GM21360 (cell line): Measurements from ENCODE around the gene CHD5.
"Not testable (repeated sequence)": the region's sequence is repeated elsewhere in the genome, so short reads cannot be mapped to it uniquely, and the experiment has no call there.

Source experiments
- ATAC-seq: cut with Tn5 transposase; IDR thresholded peaks from one replicate; pipeline ENCODE4 v1.9.1; 2021; ENCODE audit warnings: mild to moderate bottlenecking, moderate library complexity; ENCODE audit not compliant: unreplicated experiment

Gene CHD5

DNA sequence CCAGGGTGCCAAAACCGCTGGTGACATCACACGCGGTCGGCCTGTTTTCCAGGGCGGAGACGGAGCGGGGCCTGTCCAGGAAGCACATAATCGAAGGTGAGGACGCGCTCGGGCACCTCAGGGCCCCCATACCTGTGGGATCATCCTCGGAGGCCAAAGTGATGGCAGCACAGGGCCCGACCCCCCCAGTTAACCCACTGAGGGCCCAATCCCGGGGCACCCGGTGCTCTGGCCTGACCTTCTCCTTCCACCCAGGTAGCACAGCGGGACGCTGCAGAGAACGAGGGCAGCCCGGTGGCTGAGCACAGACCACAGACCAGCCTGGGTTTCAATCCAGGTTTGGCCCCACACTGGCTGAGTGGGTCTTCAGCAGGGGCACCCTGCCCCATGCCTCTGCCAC is 91.2 kb downstream of the CHD5 start:
- no peak for ATAC-seq

DNA sequence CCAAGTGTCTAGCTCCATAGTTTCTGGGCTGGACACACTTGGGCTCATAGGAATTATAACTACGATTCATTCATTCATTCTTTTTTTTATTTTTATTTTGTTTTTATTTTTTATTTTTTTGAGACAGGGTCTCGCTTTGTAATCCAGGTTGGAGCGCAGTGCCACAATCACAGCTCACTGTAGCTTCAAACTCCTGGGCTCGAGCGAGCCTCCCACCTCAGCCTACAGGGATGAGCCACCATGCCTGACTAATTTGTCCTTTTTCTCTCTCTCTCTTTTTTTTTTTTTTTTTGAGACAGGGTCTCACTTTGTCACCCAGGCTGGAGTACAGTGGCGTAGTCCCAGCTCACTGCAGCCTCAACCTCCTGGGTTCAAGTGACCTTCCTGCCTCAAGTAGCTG is 92.2 kb downstream of the CHD5 start:
- ATAC-seq, result no peak

DNA sequence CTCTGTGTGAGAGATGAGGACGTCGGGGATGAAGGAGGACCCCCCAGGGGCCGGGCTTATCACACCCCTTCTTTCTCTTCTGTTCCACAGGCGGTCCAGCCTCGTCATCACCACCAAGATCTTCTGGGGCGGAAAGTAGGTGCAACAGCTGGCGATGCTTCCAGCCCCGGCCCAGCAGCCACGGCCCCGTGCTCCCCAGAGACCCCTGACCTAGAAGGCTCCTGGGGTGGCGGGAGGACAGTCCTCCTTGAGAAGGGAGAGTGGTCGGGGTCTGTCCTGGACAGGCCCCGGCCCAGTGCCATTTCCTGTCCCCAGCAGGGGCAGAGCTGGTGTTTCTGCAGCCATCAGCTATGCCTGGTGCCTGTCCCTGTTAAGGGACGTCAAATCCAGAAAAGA is 92.7 kb downstream of the CHD5 start:
- no peak for ATAC-seq

DNA sequence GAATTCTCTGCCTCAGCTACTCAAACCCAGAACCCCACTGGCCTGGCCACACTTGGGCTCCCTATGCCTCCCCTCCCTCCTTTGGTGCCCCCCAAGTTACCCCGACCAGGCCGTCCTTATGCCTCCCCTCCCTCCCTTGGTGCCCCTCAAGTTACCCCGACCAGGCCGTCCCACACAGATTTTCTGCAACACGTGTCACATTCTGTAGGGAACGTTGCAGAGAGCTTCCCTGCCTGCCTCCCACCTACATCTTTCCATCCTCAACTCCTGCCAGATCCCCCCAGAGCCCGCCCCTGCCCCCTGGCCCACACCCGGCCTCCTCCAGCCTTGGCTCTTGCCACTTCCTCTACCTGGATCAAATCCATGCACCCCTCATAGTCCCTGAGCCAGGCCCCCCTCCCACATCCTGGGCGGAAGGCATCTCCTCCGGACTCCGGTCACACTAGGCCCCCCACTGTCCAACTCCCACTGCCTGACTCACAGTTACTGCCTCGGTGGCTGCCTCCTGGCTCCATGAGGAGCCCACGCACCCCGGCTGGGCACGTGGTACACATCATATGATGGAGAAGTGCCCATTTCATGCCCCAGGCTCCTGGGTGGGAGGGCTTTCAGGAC is 93.3 kb downstream of the CHD5 start:
- no peak for ATAC-seq

DNA sequence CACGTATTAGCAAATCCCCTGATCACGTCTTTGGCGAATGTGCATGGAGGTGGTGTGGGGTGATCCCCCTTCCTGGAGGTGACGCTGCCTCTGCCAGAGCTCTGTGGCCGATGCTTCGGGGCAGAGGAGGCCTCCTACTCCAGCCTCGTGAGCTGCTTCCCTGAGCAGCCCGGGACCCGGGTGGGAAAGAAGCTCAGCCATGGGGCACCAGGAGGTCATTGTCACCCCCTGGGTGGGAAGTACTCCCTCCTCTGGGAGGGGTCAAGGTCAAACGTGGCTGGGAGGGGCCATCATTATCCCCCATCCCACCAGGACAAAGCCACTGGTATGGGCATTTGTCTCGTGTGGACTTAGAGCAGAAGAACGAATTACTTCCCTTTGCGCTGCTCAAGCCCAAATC is 93.8 kb downstream of the CHD5 start:
- no peak for ATAC-seq

DNA sequence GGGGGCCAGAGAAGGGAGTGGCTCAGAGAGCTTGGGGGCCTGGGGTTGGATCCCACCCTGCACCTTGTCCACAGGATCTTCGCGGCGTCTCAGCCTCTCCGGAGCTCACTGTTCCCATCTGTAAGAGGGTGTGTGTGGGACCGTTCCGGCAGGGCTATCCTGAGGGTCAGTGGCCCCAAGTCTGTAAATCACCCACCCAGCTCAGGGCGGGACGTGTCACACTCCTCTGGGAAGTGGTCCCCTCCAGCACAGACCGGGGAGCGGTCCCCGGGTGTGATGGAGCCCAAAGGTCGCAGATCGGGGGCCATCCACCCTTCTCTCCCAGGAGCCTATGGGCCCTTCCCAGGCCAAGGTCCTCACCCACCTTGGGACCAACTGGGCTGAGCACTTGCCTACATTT is 94.5 kb downstream of the CHD5 start:
- no peak for ATAC-seq

DNA sequence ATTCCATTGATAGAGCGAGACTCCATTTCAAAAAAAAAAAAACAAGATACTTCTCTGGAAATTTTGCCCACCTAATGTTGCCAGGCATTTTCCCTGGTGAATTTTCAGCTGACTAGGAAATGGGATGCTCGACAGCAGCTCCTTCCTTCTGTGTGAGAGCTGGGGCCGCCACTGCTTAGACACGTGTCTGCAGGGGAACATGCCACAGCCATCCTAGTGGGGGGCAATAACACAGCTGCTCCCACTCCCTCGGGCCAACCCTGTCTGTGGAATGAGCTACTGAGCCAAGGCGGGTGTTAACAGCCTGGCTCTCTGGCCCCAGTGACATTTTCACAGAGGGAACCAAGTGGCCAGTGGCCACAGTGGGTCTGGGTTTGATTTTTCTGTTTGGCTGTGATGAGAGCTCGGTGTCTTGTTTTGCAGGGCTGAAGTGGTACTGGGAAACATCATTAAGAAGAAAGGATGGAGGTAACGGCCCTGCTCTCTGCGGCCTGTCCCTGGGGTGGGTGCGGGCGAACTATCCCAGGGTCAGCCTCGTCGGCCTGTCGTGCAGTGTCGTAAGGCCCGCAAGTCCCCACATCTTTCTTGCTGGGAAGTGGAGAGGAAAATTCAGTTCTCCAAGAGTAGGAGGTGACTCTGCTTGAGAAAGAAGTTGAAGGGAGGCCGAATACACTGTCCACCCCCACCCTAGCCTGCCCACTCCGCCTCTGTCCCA is 95.2 kb downstream of the CHD5 start:
- ATAC-seq, result no peak

DNA sequence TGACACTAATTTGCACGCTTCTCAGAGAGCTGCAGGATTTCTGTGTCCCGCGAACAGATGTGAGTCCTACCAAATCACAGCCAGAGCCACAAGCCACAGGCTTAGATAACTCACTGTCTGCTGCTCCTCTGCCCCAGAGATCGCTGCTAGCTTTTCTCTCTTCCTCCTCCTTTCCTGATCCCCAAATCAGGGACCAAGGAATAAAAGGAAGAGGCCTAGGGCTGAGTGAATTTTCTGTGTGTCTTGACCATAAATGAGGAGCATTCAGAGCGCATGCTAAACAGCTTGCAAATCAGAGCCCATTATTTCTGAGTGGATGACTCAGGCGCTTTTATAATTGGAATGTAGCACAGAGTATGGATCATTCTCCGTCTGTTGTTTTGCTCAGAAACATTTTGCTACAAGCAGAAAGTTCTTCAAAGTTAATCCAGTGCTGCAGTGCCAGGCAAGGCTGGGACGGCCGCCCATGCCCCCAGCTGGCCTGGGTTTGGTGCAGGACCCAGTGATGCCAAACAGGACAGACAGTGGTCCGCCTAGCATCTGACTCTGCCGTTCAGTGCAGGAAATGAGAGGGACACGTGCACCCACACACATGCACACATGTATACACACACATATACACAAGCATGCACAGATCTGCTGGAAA is 96.2 kb downstream of the CHD5 start:
- ATAC-seq, result no peak

DNA sequence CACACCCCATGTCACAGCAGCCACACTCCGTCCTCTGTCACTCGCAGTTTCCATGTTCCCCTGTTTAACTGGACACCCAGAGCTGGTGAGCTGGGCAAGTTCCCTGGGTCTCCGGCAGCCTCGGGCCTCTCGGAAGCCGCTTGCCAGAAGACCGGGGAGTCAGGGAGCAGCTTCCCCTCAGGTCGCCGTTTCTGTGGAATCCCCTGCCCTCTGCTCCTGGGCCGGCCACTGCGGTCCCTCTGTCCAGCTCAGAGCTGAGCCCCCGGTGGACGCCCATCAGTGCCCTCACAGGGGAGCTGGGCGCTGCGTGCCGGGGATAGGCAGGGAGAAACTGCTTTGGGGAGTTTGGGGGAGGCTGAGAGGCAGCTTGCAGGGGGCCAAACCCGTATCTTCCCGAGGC is 96.7 kb downstream of the CHD5 start:
- no peak for ATAC-seq

DNA sequence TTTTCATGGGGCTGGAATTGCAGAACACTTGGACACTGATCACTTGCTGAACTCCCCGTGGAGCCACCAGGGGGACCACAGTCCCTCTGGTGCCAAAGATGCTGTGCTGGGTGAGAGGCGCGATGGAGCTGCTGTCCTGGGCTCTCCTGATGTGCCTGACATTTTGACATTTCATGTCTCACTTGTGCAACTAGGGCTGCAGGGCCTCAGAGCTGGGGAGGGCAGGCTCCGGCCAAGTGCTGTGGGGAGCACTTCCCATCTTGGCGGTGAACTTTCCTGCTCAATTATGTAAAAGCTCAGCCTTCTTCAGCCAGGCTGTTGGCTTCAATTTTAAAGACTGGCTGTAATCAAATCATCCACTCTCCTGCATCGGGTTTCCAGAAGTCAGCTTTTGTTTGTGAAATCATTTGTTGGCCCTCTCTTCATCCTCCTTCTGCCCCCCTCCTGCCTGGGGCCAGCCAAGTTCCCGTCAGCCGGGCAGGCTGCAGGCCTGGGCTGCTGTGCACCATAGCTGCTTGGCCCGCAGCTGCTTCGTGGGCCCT is 97.6 kb downstream of the CHD5 start:
- ATAC-seq, result no peak

DNA sequence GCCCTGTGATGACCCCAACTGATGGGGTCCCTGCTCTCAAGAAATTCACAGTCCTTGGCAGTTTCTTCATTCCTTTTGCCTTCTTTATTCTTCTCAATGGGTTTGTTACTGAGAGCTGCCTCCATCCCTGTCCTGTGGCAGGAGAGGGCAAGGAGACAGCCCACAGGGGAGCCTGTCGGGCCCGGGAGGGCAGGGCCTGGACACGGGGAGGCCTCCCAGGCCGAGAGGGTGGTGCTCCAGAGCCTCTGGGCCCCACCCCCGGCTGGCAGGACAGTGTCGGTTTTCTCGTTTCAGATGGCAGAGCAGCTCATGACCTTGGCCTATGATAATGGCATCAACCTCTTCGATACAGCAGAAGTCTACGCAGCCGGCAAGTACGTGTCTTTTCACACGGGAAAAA is 98.2 kb downstream of the CHD5 start:
- ATAC-seq, result no peak

DNA sequence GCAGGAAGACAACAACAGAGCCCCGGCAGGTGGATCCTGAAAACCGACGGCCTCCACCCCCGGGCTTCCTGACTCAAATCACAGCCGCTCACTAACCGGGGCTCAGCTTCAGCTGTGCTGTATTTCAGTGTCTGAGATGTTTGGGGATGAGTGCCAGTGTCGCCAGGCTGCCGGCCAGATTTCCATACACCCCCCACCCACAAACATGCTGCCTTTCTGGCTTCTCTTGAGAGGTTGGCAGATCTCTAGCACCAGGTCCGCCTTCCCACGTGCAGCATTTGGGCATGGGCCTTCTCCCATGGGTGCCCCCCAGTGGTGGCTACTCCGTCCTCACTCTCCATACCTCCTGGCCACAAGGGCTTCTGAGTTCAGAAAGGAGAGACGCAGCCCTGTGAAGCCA is 99.7 kb downstream of the CHD5 start:
- no peak for ATAC-seq

DNA sequence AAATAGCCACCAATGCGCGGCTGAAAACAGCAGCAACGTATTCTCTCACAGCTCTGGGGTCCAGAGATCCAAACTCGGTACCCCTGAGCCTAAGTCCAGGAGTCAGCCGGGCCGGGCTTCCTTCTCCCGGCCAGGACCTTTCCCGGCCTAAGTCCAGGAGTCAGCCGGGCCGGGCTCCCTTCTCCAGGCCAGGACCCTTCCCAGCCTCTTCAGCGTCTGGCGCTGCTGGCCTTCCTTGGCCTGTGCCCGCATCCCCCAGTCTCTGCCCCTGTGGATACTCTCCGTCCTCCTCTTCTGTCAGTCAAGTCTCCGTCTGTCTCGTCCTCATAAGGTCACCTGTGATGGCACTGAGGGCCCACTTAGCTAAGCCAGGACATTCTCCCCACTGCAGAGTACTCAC is 102.2 kb downstream of the CHD5 start:
- no peak for ATAC-seq

DNA sequence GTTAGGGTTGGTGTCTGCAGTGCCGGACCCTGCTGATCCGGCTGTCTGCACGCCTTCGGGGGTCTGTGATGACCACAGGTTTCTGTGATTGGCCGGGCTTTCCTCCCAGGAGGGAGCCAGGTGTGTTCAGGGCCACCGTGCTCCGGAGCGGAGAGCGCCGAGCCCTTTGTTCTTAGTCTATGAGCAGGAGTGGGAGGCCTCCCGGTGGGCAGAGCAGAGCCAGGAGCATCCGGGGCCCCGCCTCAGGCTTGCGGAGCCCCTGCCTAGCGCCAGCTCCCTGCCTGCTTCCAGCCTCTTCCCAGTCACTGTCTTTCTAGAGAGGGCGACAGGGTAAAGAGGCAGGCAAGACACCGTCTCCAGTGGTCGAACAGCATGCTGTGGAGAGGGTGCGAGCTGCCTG is 102.6 kb downstream of the CHD5 start:
- no peak for ATAC-seq

DNA sequence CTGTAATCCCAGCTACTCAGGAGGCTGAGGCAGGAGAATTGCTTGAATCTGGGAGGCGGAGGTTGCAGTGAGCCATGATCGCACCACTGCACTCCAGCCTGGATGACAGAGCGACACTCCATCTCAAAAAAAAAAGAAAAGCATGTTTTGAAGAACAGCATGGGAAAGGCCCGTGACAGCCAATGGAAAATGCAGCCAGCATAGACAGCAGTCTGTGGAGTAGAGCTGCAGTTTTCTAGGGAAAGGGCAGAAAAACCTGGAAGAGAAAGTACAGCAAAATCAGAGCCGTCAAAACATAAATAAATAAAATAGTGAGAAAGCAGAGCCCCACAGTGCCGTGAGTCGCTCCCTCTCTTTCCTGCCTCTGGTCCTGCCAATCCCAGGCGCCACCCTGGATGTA is 103.1 kb downstream of the CHD5 start:
- ATAC-seq, result not testable (repeated sequence)

DNA sequence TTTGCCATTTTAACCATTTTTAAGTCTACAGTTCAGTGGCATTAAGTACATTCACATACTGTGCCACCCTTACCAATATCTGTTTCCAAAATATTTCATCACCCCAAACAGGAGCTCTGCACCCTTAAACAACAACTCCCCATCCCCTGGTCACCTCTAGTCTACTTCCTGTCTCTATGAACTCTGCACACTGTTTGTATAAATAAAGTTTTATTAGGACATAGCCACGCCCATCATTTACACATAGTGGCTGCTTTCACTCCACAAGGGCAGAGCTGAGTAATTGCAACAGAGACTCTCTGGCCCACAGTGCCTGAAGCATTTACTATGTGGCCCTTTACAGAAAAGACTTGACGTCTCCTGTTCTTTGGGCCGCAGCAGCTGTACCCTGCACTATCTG is 104.4 kb downstream of the CHD5 start:
- no peak for ATAC-seq

DNA sequence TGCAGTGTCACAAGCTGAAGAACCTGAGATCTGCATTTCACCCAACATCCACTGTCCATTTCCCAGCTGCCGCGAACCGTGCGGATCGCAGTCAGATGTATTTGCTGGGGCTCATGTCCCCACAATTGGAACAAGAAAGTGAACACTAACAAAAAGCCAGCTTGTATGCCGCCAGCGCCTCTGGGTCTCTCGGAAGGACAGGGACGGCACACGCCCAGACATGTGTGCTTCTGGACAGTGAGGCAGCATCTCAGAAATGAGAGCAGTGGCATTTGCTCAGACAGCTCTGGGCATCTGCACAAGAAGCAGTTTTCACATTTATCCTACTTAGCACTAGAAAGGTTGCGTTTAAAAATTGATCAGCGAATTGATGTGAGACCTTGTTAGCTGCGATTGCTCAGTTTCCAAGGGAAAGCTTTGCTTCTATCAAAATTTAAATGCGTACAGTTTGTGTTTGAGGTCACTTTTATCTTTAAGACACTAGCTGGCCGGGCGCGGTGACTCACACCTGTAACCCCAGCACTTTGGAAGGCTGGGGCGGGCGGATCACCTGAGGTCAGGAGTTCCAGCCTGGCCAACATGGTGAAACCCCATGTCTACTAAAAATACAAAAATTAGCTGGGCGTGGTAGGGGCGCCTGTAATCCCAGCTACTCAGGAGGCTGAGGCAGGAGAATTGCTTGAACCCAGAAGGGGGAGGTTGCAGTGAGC is 105.8 kb downstream of the CHD5 start:
- ATAC-seq, result no peak

DNA sequence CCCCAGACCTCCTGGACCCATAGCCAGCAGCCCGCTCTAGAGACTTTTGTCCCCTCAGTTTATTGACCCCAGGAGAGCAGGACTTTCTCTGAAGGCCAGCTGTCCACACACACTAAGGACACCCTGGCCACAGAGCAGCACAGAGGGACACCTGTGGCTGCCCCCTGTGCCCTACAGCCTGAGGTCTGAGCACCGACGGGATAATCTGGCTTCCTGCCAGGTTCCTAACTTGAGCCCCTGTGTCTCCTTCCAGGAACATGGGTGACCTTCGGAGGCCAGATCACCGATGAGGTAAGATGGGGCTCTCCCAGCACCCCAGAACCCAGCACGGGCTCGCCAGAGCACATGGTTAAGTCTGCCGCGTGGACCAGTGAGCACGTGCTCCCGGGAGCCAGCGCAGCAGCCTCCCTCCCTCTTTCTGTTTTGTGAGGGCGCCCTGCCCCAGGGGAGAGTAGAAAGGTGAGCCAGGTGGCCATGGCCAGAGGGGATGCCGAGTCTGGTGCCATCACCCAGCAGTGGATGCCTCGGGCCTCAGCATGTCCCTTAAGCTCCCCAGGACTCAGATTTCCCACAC is 106.6 kb downstream of the CHD5 start:
- no peak for ATAC-seq

DNA sequence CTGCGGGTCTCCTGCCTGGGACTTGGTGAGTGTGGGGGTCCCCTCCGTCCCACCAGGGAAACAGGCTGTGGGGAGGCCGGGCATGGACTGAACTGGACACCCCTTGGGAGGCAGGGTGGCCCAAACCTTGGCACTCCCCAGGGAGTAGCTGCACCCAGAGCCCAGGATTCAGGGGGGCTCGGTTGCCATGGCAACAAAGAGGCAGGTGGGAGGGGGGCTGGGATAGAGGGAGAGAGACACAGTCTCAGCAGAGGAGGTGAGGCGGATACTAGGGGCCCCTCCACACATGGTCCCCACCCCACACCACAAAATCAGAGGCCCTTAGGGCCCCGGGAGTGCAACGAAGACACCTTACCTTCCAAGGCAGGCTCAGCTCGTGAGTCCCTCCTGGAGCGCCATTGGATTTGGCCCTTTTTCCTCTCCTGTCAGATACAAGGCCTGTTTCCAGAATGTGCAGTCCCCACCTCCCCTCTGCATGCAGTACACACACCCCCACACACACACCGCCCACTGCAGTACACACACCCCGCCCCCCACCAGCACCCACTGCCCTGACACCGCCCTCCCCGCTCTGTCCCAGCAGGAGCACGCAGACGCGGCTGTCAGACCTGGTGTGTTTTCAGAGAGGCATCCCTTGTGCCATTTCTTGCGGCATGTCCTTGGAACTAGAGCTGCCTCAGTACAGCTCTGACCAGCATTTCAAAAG is 107.2 kb downstream of the CHD5 start:
- ATAC-seq, result no peak

DNA sequence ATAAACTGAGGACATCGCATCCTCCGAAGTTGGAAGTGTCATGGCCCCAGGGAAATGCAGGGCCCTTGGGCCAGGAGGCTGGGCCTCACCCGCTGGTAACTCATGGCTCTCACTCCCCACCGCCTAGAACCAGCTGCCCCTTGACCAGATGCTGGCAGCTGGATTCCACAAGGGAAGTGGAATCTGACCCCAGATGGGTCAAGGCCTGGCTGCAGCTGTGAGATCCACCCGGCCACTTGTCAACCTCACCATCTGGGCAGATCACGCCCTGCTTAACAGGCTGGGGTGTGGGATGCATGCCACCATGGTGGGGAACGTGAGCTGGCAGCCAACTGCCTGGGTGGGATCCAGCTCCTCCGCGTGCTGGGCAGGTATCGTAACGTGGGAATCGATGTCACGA is 108.9 kb downstream of the CHD5 start:
- ATAC-seq, result no peak
